DOHH2 (cell line): ENCODE data around the gene MYDGF.

ENCODE experiments used
- EZH2phosphoT487 ChIP-seq: fragments of 200-600 bp; sonication (generic); IDR thresholded peaks from 2 replicates; pipeline ENCODE4 v1.6.1; 2017; ENCODE audit warnings: borderline replicate concordance, mild to moderate bottlenecking, antibody characterized with exemption, low read length, moderate library complexity, mixed read lengths
- TF ChIP-seq, protein P1 (sequence below): fragments of 200-600 bp; sonication (generic); IDR thresholded peaks from one replicate; pipeline ENCODE4 v1.5.1; 2014; ENCODE audit warnings: antibody characterized with exemption, mild to moderate bottlenecking, low read depth, low read length; ENCODE audit not compliant: poor library complexity, severe bottlenecking

DNA sequence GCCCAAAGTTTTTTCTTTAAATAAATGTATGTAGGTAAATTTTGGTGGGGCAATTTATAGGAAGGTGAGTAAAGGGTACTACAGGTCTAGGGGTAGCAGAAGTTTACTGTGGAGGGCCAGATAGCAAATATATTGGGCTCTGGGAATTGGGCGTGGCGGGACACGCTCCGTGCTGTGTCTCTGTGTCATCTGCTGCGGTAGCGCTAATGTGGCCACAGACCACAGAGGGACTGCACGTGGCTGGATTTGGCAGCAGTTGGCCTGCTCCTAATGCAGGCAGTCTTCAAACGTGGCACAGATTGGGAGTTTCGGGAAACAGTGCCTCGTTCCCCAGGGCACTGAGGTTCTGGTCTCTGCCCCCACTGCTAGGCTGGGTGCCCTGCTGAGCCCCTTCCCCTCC is 16.6 kb upstream of the MYDGF start:
- TF ChIP-seq, protein P1, sequence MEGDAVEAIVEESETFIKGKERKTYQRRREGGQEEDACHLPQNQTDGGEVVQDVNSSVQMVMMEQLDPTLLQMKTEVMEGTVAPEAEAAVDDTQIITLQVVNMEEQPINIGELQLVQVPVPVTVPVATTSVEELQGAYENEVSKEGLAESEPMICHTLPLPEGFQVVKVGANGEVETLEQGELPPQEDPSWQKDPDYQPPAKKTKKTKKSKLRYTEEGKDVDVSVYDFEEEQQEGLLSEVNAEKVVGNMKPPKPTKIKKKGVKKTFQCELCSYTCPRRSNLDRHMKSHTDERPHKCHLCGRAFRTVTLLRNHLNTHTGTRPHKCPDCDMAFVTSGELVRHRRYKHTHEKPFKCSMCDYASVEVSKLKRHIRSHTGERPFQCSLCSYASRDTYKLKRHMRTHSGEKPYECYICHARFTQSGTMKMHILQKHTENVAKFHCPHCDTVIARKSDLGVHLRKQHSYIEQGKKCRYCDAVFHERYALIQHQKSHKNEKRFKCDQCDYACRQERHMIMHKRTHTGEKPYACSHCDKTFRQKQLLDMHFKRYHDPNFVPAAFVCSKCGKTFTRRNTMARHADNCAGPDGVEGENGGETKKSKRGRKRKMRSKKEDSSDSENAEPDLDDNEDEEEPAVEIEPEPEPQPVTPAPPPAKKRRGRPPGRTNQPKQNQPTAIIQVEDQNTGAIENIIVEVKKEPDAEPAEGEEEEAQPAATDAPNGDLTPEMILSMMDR, result no peak
- TF ChIP-seq EZH2phosphoT487, result no peak
